ENCODE data around the gene ZNF804A. TPM values are rescaled to one million over a fixed set of nuclear protein-coding genes. Genes with fewer than 3 reads are reported as not detected.
"Not testable (repeated sequence)": the region's sequence is repeated elsewhere in the genome, so short reads cannot be mapped to it uniquely, and the experiment has no call there.

Gene ZNF804A
- polyA plus RNA-seq, 4 donors: 0.22 to 1.9 (median 0.55) TPM

- DNase-seq: no peak
- H3K4me3 ChIP-seq (ENCODE audit: low read depth in 1 of 3, low read length in 3 of 3): no peak overlapping the region
- no peaks in the 10 kb centered on the region for H3K36me3 ChIP-seq (ENCODE audit: control insufficient read depth in 3 of 3, insufficient read depth in 2 of 3, low read depth in 1 of 3, low read length in 3 of 3)
- FAIRE-seq: no peak
- no peak overlapping the region for H3K27ac ChIP-seq (ENCODE audit: low read depth in 1 of 3, low read length in 2 of 3)
- no peaks in the 10 kb centered on the region for H3K27me3 ChIP-seq (ENCODE audit: control insufficient read depth in 3 of 3, insufficient read depth in 3 of 3, low read length in 3 of 3)
- no peaks in the 10 kb centered on the region for H3K4me1 ChIP-seq (ENCODE audit: control insufficient read depth in 3 of 3, insufficient read depth in 2 of 3, low read depth in 1 of 3, low read length in 2 of 3)
- H3K9me3 ChIP-seq (ENCODE audit: control insufficient read depth in 2 of 2, insufficient read depth in 1 of 2, low read depth in 1 of 2, low read length in 1 of 2): no peaks in the 10 kb centered on the region
These were observed 277.6 kb downstream of the ZNF804A start for GRCh38 chr2:184875911-184876310.

- no peak for FAIRE-seq
- 93 to 100% (median 98%) methylated on average over 2 of the region's 2 CpGs for WGBS, 3 donors
- DNase-seq: no peak
These were observed 279.6 kb downstream of the ZNF804A start for GRCh38 chr2:184877909-184878308.

DNA sequence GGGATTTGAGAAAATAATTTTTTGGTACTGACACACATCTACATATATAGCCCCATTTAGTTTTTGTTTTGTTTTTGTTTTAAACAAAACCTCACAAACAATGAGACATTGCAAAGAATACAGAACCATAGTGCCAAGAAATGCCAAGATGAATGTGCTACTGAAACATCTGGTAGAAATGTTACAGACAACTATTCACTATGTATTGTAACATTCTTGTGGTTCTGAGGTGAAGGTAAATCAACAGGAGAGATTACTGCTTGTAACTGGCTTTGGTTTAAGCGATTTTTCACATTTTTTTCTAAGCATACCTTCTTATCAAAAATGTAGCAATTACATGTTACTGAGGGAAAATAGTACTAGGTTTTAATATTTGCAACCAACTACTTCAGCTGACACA, 281.3 kb downstream of the ZNF804A start:
- DNase-seq: no peak
- 50 to 85% (median 66%) methylated on average over 1 of the region's 1 CpG for WGBS, 3 donors
- H3K36me3 ChIP-seq (ENCODE audit: control insufficient read depth in 3 of 3, insufficient read depth in 2 of 3, low read depth in 1 of 3, low read length in 3 of 3): no peaks in the 10 kb centered on the region
- H3K27me3 ChIP-seq (ENCODE audit: control insufficient read depth in 3 of 3, insufficient read depth in 3 of 3, low read length in 3 of 3): no peaks in the 10 kb centered on the region
- H3K27ac ChIP-seq (ENCODE audit: low read depth in 1 of 3, low read length in 2 of 3): no peak overlapping the region
- no peaks in the 10 kb centered on the region for H3K9me3 ChIP-seq (ENCODE audit: control insufficient read depth in 2 of 2, insufficient read depth in 1 of 2, low read depth in 1 of 2, low read length in 1 of 2)
- no peak for FAIRE-seq
- H3K4me3 ChIP-seq (ENCODE audit: low read depth in 1 of 3, low read length in 3 of 3): no peak overlapping the region
- H3K4me1 ChIP-seq (ENCODE audit: control insufficient read depth in 3 of 3, insufficient read depth in 2 of 3, low read depth in 1 of 3, low read length in 2 of 3): no peaks in the 10 kb centered on the region

More at GRCh38 chr2:184877909-184878308, 279.6 kb downstream of the ZNF804A start:
- Histone ChIP-seq H3K4me1 (ENCODE audit: control insufficient read depth in 3 of 3, insufficient read depth in 2 of 3, low read depth in 1 of 3, low read length in 2 of 3) (no peaks in the 10 kb centered on the region), H3K9me3 (ENCODE audit: control insufficient read depth in 2 of 2, insufficient read depth in 1 of 2, low read depth in 1 of 2, low read length in 1 of 2) (no peaks in the 10 kb centered on the region), H3K27me3 (ENCODE audit: control insufficient read depth in 3 of 3, insufficient read depth in 3 of 3, low read length in 3 of 3) (no peaks in the 10 kb centered on the region), H3K27ac (ENCODE audit: low read depth in 1 of 3, low read length in 2 of 3) (no peak overlapping the region), H3K4me3 (ENCODE audit: low read depth in 1 of 3, low read length in 3 of 3) (no peak overlapping the region), H3K36me3 (ENCODE audit: control insufficient read depth in 3 of 3, insufficient read depth in 2 of 3, low read depth in 1 of 3, low read length in 3 of 3) (no peaks in the 10 kb centered on the region)

- H3K27ac ChIP-seq (ENCODE audit: low read depth in 1 of 3, low read length in 2 of 3); H3K27me3 ChIP-seq (ENCODE audit: control insufficient read depth in 3 of 3, insufficient read depth in 3 of 3, low read length in 3 of 3); FAIRE-seq; H3K4me3 ChIP-seq (ENCODE audit: low read depth in 1 of 3, low read length in 3 of 3); H3K4me1 ChIP-seq (ENCODE audit: control insufficient read depth in 3 of 3, insufficient read depth in 2 of 3, low read depth in 1 of 3, low read length in 2 of 3); H3K36me3 ChIP-seq (ENCODE audit: control insufficient read depth in 3 of 3, insufficient read depth in 2 of 3, low read depth in 1 of 3, low read length in 3 of 3); DNase-seq: not testable (repeated sequence)
- H3K9me3 ChIP-seq (ENCODE audit: control insufficient read depth in 2 of 2, insufficient read depth in 1 of 2, low read depth in 1 of 2, low read length in 1 of 2): peaks cover 0 to 11% of the 10 kb centered on the region in 2 donors
- 58 to 79% (median 74%) methylated on average over 2 of the region's 2 CpGs for WGBS, 3 donors
These were observed 288.3 kb downstream of the ZNF804A start for GRCh38 chr2:184886585-184886984.

DNA sequence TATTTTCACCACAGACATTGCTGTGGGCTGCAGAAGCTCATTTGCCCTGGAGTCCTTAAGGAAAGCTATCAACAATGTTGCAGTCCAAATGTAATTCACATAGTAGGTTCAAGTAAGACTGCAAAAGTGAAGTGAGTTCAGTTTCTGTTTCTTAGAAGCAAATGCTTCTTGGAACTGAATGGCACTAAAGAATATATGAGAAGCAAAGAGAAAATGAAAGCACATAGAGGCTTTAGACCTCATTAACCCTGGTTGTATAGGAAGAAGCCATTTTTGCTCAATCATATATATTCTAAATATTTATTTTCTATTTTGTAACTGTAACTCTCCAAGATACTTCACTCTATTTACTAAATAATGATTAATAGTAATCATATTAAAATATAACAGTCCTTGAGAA, 292.0 kb downstream of the ZNF804A start:
- FAIRE-seq: no peak
- Histone ChIP-seq H3K27me3 (ENCODE audit: control insufficient read depth in 3 of 3, insufficient read depth in 3 of 3, low read length in 3 of 3) (no peaks in the 10 kb centered on the region), H3K9me3 (ENCODE audit: control insufficient read depth in 2 of 2, insufficient read depth in 1 of 2, low read depth in 1 of 2, low read length in 1 of 2) (peaks cover 0 to 11% of the 10 kb centered on the region in 2 donors), H3K4me1 (ENCODE audit: control insufficient read depth in 3 of 3, insufficient read depth in 2 of 3, low read depth in 1 of 3, low read length in 2 of 3) (no peaks in the 10 kb centered on the region), H3K4me3 (ENCODE audit: low read depth in 1 of 3, low read length in 3 of 3) (no peak overlapping the region), H3K36me3 (ENCODE audit: control insufficient read depth in 3 of 3, insufficient read depth in 2 of 3, low read depth in 1 of 3, low read length in 3 of 3) (no peaks in the 10 kb centered on the region), H3K27ac (ENCODE audit: low read depth in 1 of 3, low read length in 2 of 3) (no peak overlapping the region)
- DNase-seq: peak; percentile 1 to 10

DNA sequence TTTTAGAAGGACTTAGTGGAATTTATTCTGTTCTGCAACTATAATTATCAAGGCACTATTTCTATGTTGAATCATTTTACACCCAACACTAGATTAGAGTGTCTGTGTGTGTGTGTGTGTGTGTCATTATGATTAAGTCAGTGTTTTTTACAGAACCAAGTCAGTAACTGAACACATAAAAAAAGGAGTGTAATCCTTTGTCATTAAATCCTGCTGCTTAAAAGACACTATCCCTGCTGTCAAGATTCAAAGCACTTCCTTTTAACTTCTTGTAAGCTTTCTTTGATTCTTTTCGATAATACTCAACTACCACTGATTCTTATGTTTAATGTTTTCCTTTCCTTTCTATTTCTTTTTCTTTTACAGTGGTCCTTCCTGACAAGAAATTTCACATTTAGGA, 306.7 kb downstream of the ZNF804A start:
- H3K4me1 ChIP-seq (ENCODE audit: control insufficient read depth in 3 of 3, insufficient read depth in 2 of 3, low read depth in 1 of 3, low read length in 2 of 3): no peaks in the 10 kb centered on the region
- H3K36me3 ChIP-seq (ENCODE audit: control insufficient read depth in 3 of 3, insufficient read depth in 2 of 3, low read depth in 1 of 3, low read length in 3 of 3): no peaks in the 10 kb centered on the region
- H3K4me3 ChIP-seq (ENCODE audit: low read depth in 1 of 3, low read length in 3 of 3): no peak overlapping the region
- H3K27me3 ChIP-seq (ENCODE audit: control insufficient read depth in 3 of 3, insufficient read depth in 3 of 3, low read length in 3 of 3): no peaks in the 10 kb centered on the region
- no peaks in the 10 kb centered on the region for H3K9me3 ChIP-seq (ENCODE audit: control insufficient read depth in 2 of 2, insufficient read depth in 1 of 2, low read depth in 1 of 2, low read length in 1 of 2)
- DNase-seq: no peak
- no peak for FAIRE-seq
- H3K27ac ChIP-seq (ENCODE audit: low read depth in 1 of 3, low read length in 2 of 3): no peak overlapping the region
- 92 to 93% (median 93%) methylated on average over 1 of the region's 1 CpG for WGBS, 3 donors

GRCh38 chr2:184906160-184906559, 307.8 kb downstream of the ZNF804A start:
- no peak for DNase-seq
- Histone ChIP-seq H3K4me3 (ENCODE audit: low read depth in 1 of 3, low read length in 3 of 3) (no peak overlapping the region), H3K27me3 (ENCODE audit: control insufficient read depth in 3 of 3, insufficient read depth in 3 of 3, low read length in 3 of 3) (no peaks in the 10 kb centered on the region), H3K4me1 (ENCODE audit: control insufficient read depth in 3 of 3, insufficient read depth in 2 of 3, low read depth in 1 of 3, low read length in 2 of 3) (no peaks in the 10 kb centered on the region), H3K27ac (ENCODE audit: low read depth in 1 of 3, low read length in 2 of 3) (no peak overlapping the region), H3K9me3 (ENCODE audit: control insufficient read depth in 2 of 2, insufficient read depth in 1 of 2, low read depth in 1 of 2, low read length in 1 of 2) (no peaks in the 10 kb centered on the region), H3K36me3 (ENCODE audit: control insufficient read depth in 3 of 3, insufficient read depth in 2 of 3, low read depth in 1 of 3, low read length in 3 of 3) (no peaks in the 10 kb centered on the region)
- WGBS, 3 donors: 79 to 90% (median 88%) methylated on average over 4 of the region's 4 CpGs
- FAIRE-seq: no peak

GRCh38 chr2:184906709-184907108, 308.4 kb downstream of the ZNF804A start:
- DNase-seq (no peak), FAIRE-seq (no peak)
- Histone ChIP-seq H3K9me3 (ENCODE audit: control insufficient read depth in 2 of 2, insufficient read depth in 1 of 2, low read depth in 1 of 2, low read length in 1 of 2) (no peaks in the 10 kb centered on the region), H3K36me3 (ENCODE audit: control insufficient read depth in 3 of 3, insufficient read depth in 2 of 3, low read depth in 1 of 3, low read length in 3 of 3) (no peaks in the 10 kb centered on the region), H3K27ac (ENCODE audit: low read depth in 1 of 3, low read length in 2 of 3) (no peak overlapping the region), H3K4me3 (ENCODE audit: low read depth in 1 of 3, low read length in 3 of 3) (no peak overlapping the region), H3K4me1 (ENCODE audit: control insufficient read depth in 3 of 3, insufficient read depth in 2 of 3, low read depth in 1 of 3, low read length in 2 of 3) (no peaks in the 10 kb centered on the region), H3K27me3 (ENCODE audit: control insufficient read depth in 3 of 3, insufficient read depth in 3 of 3, low read length in 3 of 3) (no peaks in the 10 kb centered on the region)
- WGBS, 3 donors: 81 to 98% (median 95%) methylated on average over 1 of the region's 1 CpG

DNA sequence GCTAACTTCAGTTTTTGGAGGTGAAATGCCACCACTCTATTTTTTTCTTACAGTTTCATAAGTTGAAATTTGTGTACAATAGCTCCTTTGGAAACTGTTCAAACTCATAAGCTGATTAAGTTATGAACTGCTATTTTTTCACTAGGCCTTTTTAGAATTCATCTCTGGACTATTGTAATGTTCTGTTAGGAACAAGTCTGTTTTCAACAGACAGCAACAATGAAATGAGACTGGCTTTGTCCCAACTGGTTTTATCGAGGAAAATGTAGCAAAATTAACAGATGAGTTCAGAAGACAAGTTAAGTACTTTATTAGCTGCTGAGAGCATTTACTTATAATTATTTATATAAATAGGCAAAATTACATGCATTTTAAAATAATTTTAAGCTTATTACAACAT, 310.6 kb downstream of the ZNF804A start:
- Histone ChIP-seq H3K27me3 (ENCODE audit: control insufficient read depth in 3 of 3, insufficient read depth in 3 of 3, low read length in 3 of 3) (no peaks in the 10 kb centered on the region), H3K27ac (ENCODE audit: low read depth in 1 of 3, low read length in 2 of 3) (no peak overlapping the region), H3K4me1 (ENCODE audit: control insufficient read depth in 3 of 3, insufficient read depth in 2 of 3, low read depth in 1 of 3, low read length in 2 of 3) (no peaks in the 10 kb centered on the region), H3K9me3 (ENCODE audit: control insufficient read depth in 2 of 2, insufficient read depth in 1 of 2, low read depth in 1 of 2, low read length in 1 of 2) (no peaks in the 10 kb centered on the region), H3K36me3 (ENCODE audit: control insufficient read depth in 3 of 3, insufficient read depth in 2 of 3, low read depth in 1 of 3, low read length in 3 of 3) (no peaks in the 10 kb centered on the region), H3K4me3 (ENCODE audit: low read depth in 1 of 3, low read length in 3 of 3) (no peak overlapping the region)
- FAIRE-seq: no peak
- no peak for DNase-seq
- 63 to 71% (median 68%) methylated on average over 1 of the region's 1 CpG for WGBS, 3 donors

Measured in small intestine (tissue), 7 donors.